Neural cell (in vitro differentiated cells): Measurements from ENCODE around the gene MAP4K4. TPM values are rescaled to one million over a fixed set of nuclear protein-coding genes. Genes with fewer than 3 reads are reported as not detected.

ENCODE experiments used
- H2AFZ ChIP-seq: fragments of 200-600, 300-800 bp; sonication (generic), shearing (Covaris generic); 2 replicates; pipeline ENCODE4 v1.6.0; 2014; ENCODE audit warnings: low read depth, mild to moderate bottlenecking, antibody characterized with exemption, low read length, moderate library complexity
- H3F3A ChIP-seq: fragments of 200-600 bp; shearing (Covaris generic); 2 replicates; pipeline ENCODE4 v1.6.1; 2016; ENCODE audit warnings: mild to moderate bottlenecking, moderate library complexity, mixed read lengths, antibody characterized with exemption, low read length; ENCODE audit not compliant: insufficient read depth, poor library complexity, severe bottlenecking
- H3K27ac ChIP-seq: fragments of 200-600, 300-800 bp; sonication (generic), shearing (Covaris generic); 2 replicates; pipeline ENCODE4 v1.5.1; 2014; ENCODE audit warnings: mild to moderate bottlenecking, low read length, moderate library complexity
- H3K27me3 ChIP-seq: fragments of 300-800, 200-600 bp; sonication (generic), shearing (Covaris generic); 2 replicates; pipeline ENCODE4 v1.6.0; 2014; ENCODE audit warnings: mild to moderate bottlenecking, low read depth, low read length, moderate library complexity; ENCODE audit not compliant: insufficient read depth
- H3K36me3 ChIP-seq: fragments of 300-800, 200-600 bp; sonication (generic), shearing (Covaris generic); 2 replicates; pipeline ENCODE4 v1.5.1; 2014; ENCODE audit warnings: mild to moderate bottlenecking, antibody characterized with exemption, low read length, moderate library complexity; ENCODE audit not compliant: insufficient read depth
- H3K4me2 ChIP-seq: fragments of 300-800, 200-600 bp; sonication (generic), shearing (Covaris generic); 2 replicates; pipeline ENCODE4 v1.6.0; 2014; ENCODE audit warnings: mild to moderate bottlenecking, low read length
- H3K4me3 ChIP-seq: fragments of 300-800, 200-600 bp; sonication (generic), shearing (Covaris generic); 2 replicates; pipeline ENCODE4 v1.5.1; 2014; ENCODE audit warnings: mild to moderate bottlenecking, low read length, moderate library complexity
- H3K79me2 ChIP-seq: fragments of 200-600 bp; shearing (Covaris generic); replicated peaks from 2 replicates; pipeline ENCODE4 v1.6.0; 2014; ENCODE audit warnings: mild to moderate bottlenecking, low read length, moderate library complexity; ENCODE audit not compliant: insufficient read depth
- H3K9ac ChIP-seq: fragments of 300-800, 200-600 bp; sonication (generic), shearing (Covaris generic); 2 replicates; pipeline ENCODE4 v1.6.1; 2016; ENCODE audit warnings: mild to moderate bottlenecking, low read length, mixed read lengths
- H3K9me2 ChIP-seq: fragments of 200-600 bp; shearing (Covaris generic); 2 replicates; pipeline ENCODE4 v1.6.1; 2016; ENCODE audit warnings: mild to moderate bottlenecking, low read length, mixed read lengths; ENCODE audit not compliant: insufficient read depth
- H3K9me3 ChIP-seq: fragments of 200-600, 300-800 bp; sonication (generic), shearing (Covaris generic); 2 replicates; pipeline ENCODE4 v1.6.1; 2016; ENCODE audit warnings: mild to moderate bottlenecking, mixed run types, low read length, moderate library complexity, mixed read lengths
- H4K20me1 ChIP-seq: fragments of 200-600 bp; shearing (Covaris generic); 2 replicates; pipeline ENCODE4 v1.6.1; 2016; ENCODE audit warnings: mild to moderate bottlenecking, mixed run types; ENCODE audit not compliant: insufficient read depth
- CTCF ChIP-seq: fragments of 450-650 bp; IDR thresholded peaks from 2 replicates; pipeline ENCODE4 v1.5.1; 2014; ENCODE audit warnings: antibody characterized with exemption, mild to moderate bottlenecking, moderate library complexity; ENCODE audit not compliant: poor library complexity, severe bottlenecking
- EP300 ChIP-seq: fragments of 450-650 bp; conservative IDR thresholded peaks from 2 replicates; pipeline ENCODE4 v1.6.1; 2014; ENCODE audit warnings: antibody characterized with exemption, mild to moderate bottlenecking, moderate library complexity; ENCODE audit not compliant: poor library complexity, severe bottlenecking
- EZH2 ChIP-seq: fragments of 200-600, 300-800 bp; shearing (Covaris generic), sonication (generic); IDR thresholded peaks from 2 replicates; pipeline ENCODE4 v1.6.1; 2014; ENCODE audit warnings: antibody characterized with exemption, low read length, borderline replicate concordance, mild to moderate bottlenecking; ENCODE audit not compliant: insufficient read depth, poor library complexity, severe bottlenecking
- MXI1 ChIP-seq: fragments of 450-650 bp; conservative IDR thresholded peaks from 2 replicates; pipeline ENCODE4 v1.6.1; 2014; ENCODE audit warnings: antibody characterized with exemption, mild to moderate bottlenecking; ENCODE audit not compliant: poor library complexity, severe bottlenecking
- POLR2AphosphoS5 ChIP-seq: IDR thresholded peaks from 2 replicates; pipeline ENCODE4 v1.6.1; 2012
- RAD21 ChIP-seq: fragments of 450-650 bp; conservative IDR thresholded peaks from 2 replicates; pipeline ENCODE4 v1.6.1; 2014; ENCODE audit warnings: antibody characterized with exemption, mild to moderate bottlenecking, moderate library complexity
- REST ChIP-seq: IDR thresholded peaks from 2 replicates; pipeline ENCODE4 v1.6.1; 2012; ENCODE audit warnings: borderline replicate concordance
- SMC3 ChIP-seq: fragments of 450-650 bp; conservative IDR thresholded peaks from 2 replicates; pipeline ENCODE4 v1.6.1; 2014; ENCODE audit warnings: antibody characterized with exemption, mild to moderate bottlenecking, moderate library complexity; ENCODE audit not compliant: poor library complexity
- TAF1 ChIP-seq: IDR thresholded peaks from 2 replicates; pipeline ENCODE4 v1.6.1; 2012; ENCODE audit warnings: low read depth
- polyA plus RNA-seq: library from polyadenylated mRNA; depleted of rRNA; stranded (reverse); fragments of >200 nt; gene quantifications from 2 replicates; pipeline ENCODE4 v1.2.3, GENCODE V29; 2014

MAP4K4 gene
- polyA plus RNA-seq, 1 donor from 2014 or later, result 125 TPM

- Histone ChIP-seq H3K4me2 (no peak overlapping the region), H3K27ac (no peak overlapping the region), H3K79me2 (peaks cover 92% of the 10 kb centered on the region), H2AFZ (no peak overlapping the region), H3K4me3 (no peak overlapping the region), H3K36me3 (no peaks in the 10 kb centered on the region), H3K9me2 (no peaks in the 10 kb centered on the region), H3K9me3 (no peaks in the 10 kb centered on the region), H3K27me3 (no peaks in the 10 kb centered on the region), H4K20me1 (peaks cover 62% of the 10 kb centered on the region), H3F3A (no peaks in the 10 kb centered on the region), H3K9ac (no peak overlapping the region)
- TF ChIP-seq TAF1, result no peak
- TF ChIP-seq RAD21, result no peak
- TF ChIP-seq EZH2, result no peak
- TF ChIP-seq SMC3, result no peak
- TF ChIP-seq CTCF, result no peak
- no peak for TF ChIP-seq REST
- TF ChIP-seq POLR2AphosphoS5, result no peak
- TF ChIP-seq EP300, result no peak
- TF ChIP-seq MXI1, result no peak
Observed at GRCh38 chr2:101740555-101740964, 43.1 kb downstream of the MAP4K4 start.

GRCh38 chr2:101741775-101742520 is 44.4 kb downstream of the MAP4K4 start:
- Histone ChIP-seq H3K9ac (no peak overlapping the region), H3K27ac (no peak overlapping the region), H3K79me2 (peaks cover 93% of the 10 kb centered on the region), H3K4me2 (peak overlapping the region; percentile 35), H4K20me1 (peaks cover 59% of the 10 kb centered on the region), H2AFZ (no peak overlapping the region), H3F3A (no peaks in the 10 kb centered on the region), H3K9me2 (no peaks in the 10 kb centered on the region), H3K36me3 (no peaks in the 10 kb centered on the region), H3K9me3 (no peaks in the 10 kb centered on the region), H3K4me3 (peak overlapping the region; percentile 43), H3K27me3 (no peaks in the 10 kb centered on the region)
- peak; percentile 26 for TF ChIP-seq RAD21
- no peak for TF ChIP-seq REST
